GM12872 (cell line): ENCODE results near the gene FNBP1L.

ENCODE experiments used
- CTCF ChIP-seq: IDR thresholded peaks from 3 replicates; pipeline ENCODE4 v1.5.1; 2011; ENCODE audit warnings: low read depth, mild to moderate bottlenecking, low read length, moderate library complexity; ENCODE audit not compliant: insufficient read depth

The FNBP1L gene

GRCh38 chr1:93584261-93585003 is 136.5 kb downstream of the FNBP1L start:
- TF ChIP-seq CTCF, result no peak

GRCh38 chr1:93585059-93585966 is 137.4 kb downstream of the FNBP1L start:
- TF ChIP-seq CTCF, result no peak

- TF ChIP-seq CTCF, result no peak
Observed at GRCh38 chr1:93587354-93587753, 139.4 kb downstream of the FNBP1L start.

- no peak for TF ChIP-seq CTCF
Observed at GRCh38 chr1:93588206-93588605, 140.3 kb downstream of the FNBP1L start.

GRCh38 chr1:93588955-93589354 is 141.0 kb downstream of the FNBP1L start:
- no peak for TF ChIP-seq CTCF

GRCh38 chr1:93591676-93592550 is 144.0 kb downstream of the FNBP1L start:
- no peak for TF ChIP-seq CTCF

- no peak for TF ChIP-seq CTCF
Observed at GRCh38 chr1:93592551-93592949, 144.6 kb downstream of the FNBP1L start.
